ENCODE data around the gene STK17A. TPM values are rescaled to one million over a fixed set of nuclear protein-coding genes. Genes with fewer than 3 reads are reported as not detected.

Gene STK17A
- total RNA-seq, 2 donors from 2014 or later, result 42.4 to 55.5 TPM

- Histone ChIP-seq H3K4me1 (ENCODE audit: control insufficient read depth in 1 of 2, low read depth in 2 of 2) (peaks cover 70 to 89% of the 10 kb centered on the region in 2 donors), H3K27ac (peak overlapping the region; percentile 96 to 97), H3K9me3 (no peaks in the 10 kb centered on the region), H3K27me3 (replicated peaks; ENCODE audit: insufficient read depth) (no peaks in the 10 kb centered on the region), H3K36me3 (peaks cover 2% of the 10 kb centered on the region), H3K4me3 (peak overlapping the region; percentile 61)
- ATAC-seq (ENCODE audit: insufficient number of reproducible peaks, low FRiP score, low read depth) (no peak), DNase-seq (ENCODE audit: low spot score) (no peak)
- no peak for TF ChIP-seq CTCF (IDR thresholded peaks at IDR 0.05)
Observed at GRCh38 chr7:43647339-43647672, 64.4 kb downstream of the STK17A start.

GRCh38 chr7:43647673-43648472 is 65.0 kb downstream of the STK17A start:
- peak; percentile 69 for DNase-seq (ENCODE audit: low spot score)
- Histone ChIP-seq H3K4me1 (ENCODE audit: control insufficient read depth in 1 of 2, low read depth in 2 of 2) (peaks cover 70 to 83% of the 10 kb centered on the region in 2 donors), H3K4me3 (peak overlapping the region; percentile 61)

GRCh38 chr7:43648473-43649406 is 65.8 kb downstream of the STK17A start:
- Histone ChIP-seq H3K27me3 (replicated peaks; ENCODE audit: insufficient read depth) (no peaks in the 10 kb centered on the region), H3K27ac (peak overlapping the region; percentile 96 to 97), H3K4me3 (peak overlapping the region; percentile 61), H3K36me3 (peaks cover 2% of the 10 kb centered on the region), H3K4me1 (ENCODE audit: control insufficient read depth in 1 of 2, low read depth in 2 of 2) (peaks cover 66 to 75% of the 10 kb centered on the region in 2 donors), H3K9me3 (no peaks in the 10 kb centered on the region)
- DNase-seq (ENCODE audit: low spot score), result no peak
- TF ChIP-seq CTCF (IDR thresholded peaks at IDR 0.05), result no peak
- ATAC-seq (ENCODE audit: insufficient number of reproducible peaks, low FRiP score, low read depth), result no peak

More at GRCh38 chr7:43647673-43648472, 65.0 kb downstream of the STK17A start:
- Histone ChIP-seq H3K36me3 (peaks cover 2% of the 10 kb centered on the region), H3K27ac (peak overlapping the region; percentile 96 to 97), H3K27me3 (replicated peaks; ENCODE audit: insufficient read depth) (no peaks in the 10 kb centered on the region), H3K9me3 (no peaks in the 10 kb centered on the region)
- ATAC-seq (ENCODE audit: insufficient number of reproducible peaks, low FRiP score, low read depth), result peak; percentile 76
- no peak for TF ChIP-seq CTCF (IDR thresholded peaks at IDR 0.05)

- no peaks in the 10 kb centered on the region for H3K36me3 ChIP-seq
- H3K9me3 ChIP-seq, result no peaks in the 10 kb centered on the region
- peak overlapping the region; percentile 96 to 97 for H3K27ac ChIP-seq
- DNase-seq (ENCODE audit: low spot score) (no peak), ATAC-seq (ENCODE audit: insufficient number of reproducible peaks, low FRiP score, low read depth) (no peak)
- H3K4me1 ChIP-seq (ENCODE audit: control insufficient read depth in 1 of 2, low read depth in 2 of 2), result peaks cover 66 to 73% of the 10 kb centered on the region in 2 donors
- H3K27me3 ChIP-seq (replicated peaks; ENCODE audit: insufficient read depth), result no peaks in the 10 kb centered on the region
- no peak overlapping the region for H3K4me3 ChIP-seq
- TF ChIP-seq CTCF (IDR thresholded peaks at IDR 0.05), result no peak
Observed at GRCh38 chr7:43649755-43650274, 66.9 kb downstream of the STK17A start.
